ENCODE data around the gene IRX6.

The IRX6 gene
- 0 reads per million in 2 donors for total RNA-seq

GRCh38 chr16:55323637-55324271 lies at the start of gene IRX6:
Gene IRX6, plus strand, starts transcription at chr16:55324203. Its CDS starts 889 bp downstream, at chr16:55325092.
- DNase-seq: no peak

DNA sequence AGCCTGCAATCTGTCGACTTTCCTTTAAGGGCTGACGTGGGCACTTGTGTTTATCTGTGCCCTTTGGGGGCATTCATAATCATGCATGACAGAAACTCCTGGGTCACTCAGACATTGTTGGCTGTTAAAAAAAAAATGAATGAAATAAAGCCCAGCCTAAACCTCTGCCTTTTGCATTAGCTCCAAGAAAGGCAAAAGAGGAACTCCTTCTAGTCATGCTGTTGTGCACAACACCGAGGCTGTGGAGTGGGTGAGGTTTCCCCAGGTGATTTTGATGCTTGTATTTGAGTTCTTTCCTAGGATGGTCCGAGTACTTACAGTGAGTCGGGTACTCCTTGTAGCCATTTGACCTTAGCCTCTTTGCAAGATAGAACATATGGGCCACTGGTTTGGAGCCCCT lies 49.6 kb upstream of the IRX6 start:
- no peak for DNase-seq

- no peak for DNase-seq
These were observed 48.8 kb upstream of the IRX6 start for GRCh38 chr16:55275167-55275566.

- no peak for DNase-seq
These were observed 48.1 kb upstream of the IRX6 start for GRCh38 chr16:55275869-55276268.

GRCh38 chr16:55277536-55277935 lies 46.5 kb upstream of the IRX6 start:
- no peak for DNase-seq

GRCh38 chr16:55279598-55279997 lies 44.4 kb upstream of the IRX6 start:
- no peak for DNase-seq

- DNase-seq: no peak
These were observed 43.4 kb upstream of the IRX6 start for GRCh38 chr16:55280587-55280986.

GRCh38 chr16:55282441-55282840 lies 41.6 kb upstream of the IRX6 start:
- DNase-seq: no peak

DNA sequence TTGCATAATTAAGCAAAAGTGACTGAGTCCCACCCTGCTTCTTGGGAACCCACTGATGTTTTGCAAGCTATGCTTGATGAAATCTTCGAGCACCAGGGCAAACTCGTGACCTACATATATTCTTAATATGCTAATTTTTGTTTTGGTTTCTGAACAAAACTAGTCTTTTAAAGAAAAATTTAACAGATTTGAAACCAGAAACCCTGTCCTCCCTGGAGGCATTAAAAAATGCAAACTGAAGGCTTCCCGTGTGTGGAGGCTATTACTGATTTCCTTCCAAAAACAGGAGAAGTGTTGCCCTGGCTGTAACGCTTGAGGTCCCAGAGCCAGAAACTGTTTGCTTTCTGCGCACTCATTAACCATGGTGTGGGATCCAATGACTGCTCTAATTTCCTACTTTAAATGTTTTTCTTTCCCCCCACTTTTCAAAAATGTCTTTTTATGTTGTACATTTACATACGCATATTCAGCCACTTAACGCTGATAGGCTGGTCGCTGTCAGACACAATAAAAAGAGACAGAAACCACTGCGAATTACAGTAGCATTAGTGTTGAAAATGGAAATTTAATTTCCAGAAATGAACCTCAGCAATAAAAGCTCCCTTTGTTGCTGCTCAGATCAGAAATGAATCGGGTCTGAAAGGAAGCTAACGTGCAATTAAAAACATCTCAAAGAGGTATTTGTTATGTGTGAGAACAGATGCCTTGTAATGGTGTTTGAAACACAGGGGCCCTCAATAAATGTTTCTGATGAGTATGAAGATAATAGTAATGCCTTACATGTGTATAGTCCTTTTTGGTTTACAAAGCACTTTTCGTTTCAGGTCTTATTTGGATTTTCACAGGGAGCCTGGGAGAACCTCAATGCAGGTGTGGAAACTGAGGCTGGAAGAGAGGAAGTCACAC lies 39.9 kb upstream of the IRX6 start:
- DNase-seq: no peak

DNA sequence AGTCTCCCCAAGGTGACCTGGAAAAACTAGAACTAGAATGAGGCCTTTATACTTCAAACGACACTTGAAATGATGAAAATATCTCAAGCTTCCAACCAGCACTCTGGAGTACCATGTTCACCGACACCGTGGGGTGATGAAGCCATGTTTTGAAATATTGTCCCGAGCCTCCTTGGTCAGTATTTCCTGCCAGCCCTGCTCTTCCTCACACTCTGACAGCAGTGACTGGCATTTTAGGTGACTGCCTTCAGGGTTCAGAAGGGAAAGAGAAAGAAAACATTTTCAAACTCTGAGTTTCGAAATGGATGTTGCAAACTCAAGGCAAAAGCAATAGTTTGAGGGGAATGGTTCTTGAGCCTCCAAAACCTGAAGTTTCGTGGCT lies 39.3 kb upstream of the IRX6 start:
- no peak for DNase-seq

DNA sequence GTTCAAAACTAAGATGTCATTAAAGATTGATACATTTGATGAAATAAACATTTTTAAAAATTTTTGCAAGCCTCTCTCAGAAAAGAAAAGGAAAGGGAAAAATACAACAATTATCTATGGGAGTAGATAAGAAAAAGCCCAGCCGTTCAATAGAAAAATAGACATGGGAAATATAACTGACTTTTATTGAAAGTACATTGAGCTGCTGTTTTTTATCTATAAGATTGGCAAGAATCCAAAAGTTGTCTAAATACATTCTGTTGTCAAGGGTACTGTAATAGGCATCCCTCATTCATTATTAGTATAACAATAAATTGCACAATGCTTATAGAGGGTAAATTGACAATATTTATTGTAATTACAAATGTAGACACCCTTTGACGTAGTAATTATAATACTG lies 38.4 kb upstream of the IRX6 start:
- DNase-seq: no peak

- DNase-seq: no peak
These were observed 34.6 kb upstream of the IRX6 start for GRCh38 chr16:55289353-55289752.

- DNase-seq: no peak
These were observed 32.2 kb upstream of the IRX6 start for GRCh38 chr16:55291847-55292246.

GRCh38 chr16:55292491-55292890 lies 31.5 kb upstream of the IRX6 start:
- DNase-seq: no peak

- DNase-seq: no peak
These were observed 29.9 kb upstream of the IRX6 start for GRCh38 chr16:55294129-55294528.

DNA sequence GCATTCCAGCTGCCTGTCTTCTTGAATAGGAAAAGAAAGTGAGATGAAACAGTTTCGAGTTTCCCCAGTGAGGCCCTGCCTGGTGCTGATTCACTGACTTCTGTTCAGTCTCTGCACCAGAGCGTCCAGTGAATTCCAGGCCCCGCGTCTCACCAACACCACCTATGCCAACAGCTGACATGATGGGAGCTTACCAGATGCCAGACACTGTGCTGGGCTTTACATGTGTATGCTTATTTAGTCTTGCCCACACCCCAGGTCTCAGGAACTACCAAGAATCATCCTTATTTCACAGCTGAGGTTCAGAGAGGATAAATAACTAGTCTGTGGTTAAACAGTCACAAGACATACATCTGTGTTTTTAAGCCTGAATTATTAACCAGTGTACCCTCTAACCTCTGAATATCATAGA lies 29.1 kb upstream of the IRX6 start:
- DNase-seq: no peak

DNA sequence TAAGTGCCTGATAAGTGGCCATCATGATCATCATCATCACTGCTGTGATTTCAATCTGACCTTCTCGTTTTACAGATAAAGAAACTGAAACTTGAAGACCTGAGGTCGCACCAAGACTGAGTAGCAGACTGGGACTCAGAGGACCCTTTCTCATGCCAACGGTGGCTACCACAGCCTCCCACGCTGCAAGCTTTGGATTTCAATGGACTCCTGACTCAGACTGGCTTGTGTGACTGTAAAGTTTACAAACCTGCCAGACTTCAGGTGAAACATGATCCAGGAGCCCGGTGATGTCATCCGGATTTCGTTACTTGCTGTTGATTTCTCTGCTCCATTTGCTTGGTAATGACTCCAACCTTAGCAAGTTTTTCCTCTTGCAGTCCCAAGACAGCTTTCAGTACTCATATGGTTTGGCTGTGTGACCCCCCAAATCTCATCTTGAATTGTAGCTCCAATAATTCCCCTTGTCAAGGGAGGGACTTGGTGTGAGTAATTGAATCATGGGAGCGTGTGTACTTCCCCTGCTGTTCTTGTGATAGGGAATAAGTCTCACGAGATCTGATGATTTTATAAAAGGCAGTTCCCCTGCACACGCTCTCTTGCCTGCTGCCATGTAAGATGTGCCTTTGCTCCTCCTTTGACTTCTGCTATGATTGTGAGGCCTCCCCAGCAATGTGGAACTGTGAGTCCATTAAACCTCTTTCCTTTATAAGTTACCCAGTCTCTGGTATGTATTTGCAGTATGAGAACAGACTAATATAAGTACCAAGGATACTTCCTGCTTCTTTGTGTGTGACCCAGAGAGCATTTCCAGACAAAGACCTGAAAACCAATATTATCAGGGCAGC lies 26.7 kb upstream of the IRX6 start:
- DNase-seq: no peak

DNA sequence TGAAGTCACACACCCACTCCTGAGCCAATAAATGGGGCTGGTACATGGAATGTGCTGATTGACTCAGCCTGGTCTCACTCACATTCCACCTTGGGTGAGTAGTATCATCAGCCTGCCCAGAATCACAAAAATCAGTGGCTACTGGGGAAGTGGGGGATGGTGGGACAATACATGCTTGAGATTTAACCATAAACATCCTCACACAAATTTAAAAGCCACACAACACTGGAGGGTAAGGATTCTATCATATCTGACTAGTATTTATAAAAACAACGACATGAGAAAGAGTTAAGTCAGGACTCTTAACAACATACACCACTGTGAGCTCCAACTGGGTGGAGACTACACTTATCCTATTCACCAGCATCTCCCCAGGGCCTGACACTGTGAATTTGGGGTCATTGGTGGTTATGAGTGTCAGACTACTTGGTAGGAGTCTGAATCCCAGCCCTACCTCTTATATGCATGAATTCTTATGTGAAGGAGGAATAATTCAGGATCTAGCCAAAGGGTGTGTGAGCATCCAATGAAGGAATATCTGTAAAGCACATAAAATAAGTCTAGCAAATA lies 26.0 kb upstream of the IRX6 start:
- no peak for DNase-seq

- no peak for DNase-seq
These were observed 22.5 kb upstream of the IRX6 start for GRCh38 chr16:55301385-55302008.

DNA sequence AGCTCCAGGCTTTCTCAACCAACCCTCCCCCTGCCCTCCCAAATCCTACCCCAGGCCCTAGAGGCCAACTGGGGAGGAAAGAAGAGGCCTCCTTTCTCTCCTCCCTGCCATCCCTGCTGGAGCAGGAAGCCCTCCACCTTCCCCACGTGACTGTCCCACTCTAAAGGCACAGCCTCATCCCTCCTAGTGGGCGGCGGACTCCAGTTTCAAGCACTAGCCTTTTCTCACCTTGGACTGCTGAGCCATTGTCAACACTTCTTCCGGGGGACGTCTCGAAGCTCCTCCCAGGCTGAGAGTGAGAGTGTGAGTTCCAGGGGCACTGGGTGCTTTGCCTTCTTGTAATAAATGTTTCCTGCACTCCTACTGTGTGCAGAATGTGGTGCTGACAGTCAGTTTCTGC lies 21.4 kb upstream of the IRX6 start:
- no peak for DNase-seq

- DNase-seq: no peak
These were observed 15.0 kb upstream of the IRX6 start for GRCh38 chr16:55308973-55309372.

DNA sequence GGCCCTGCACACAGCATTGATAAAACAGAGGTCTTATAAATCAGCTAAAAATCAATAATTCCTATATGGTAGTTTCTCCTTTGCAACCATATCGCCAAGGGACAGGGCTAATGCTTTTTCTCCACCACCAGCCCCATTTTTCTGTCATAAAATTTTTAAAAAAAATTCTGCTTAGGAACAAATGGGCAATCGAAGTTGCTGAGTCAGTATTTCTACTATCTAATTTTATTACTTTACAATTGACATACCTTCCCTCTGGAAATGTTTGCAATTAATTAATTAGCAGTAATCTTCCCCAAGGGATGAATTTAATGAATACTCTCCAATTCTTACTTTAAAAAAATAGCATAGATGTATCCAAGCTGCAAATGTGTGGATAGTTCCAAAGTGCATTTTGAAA lies 1.7 kb upstream of the IRX6 start:
- no peak for DNase-seq
